NCI-H69 (cell line): Measurements from ENCODE around the gene PRKG1.
"Not testable (repeated sequence)": the region's sequence is repeated elsewhere in the genome, so short reads cannot be mapped to it uniquely, and the experiment has no call there.

Source experiments
- DNase-seq: peaks from one replicate; lab custom pipeline; 2025; lab: John Stamatoyannopoulos, UW

PRKG1 gene

GRCh38 chr10:51227897-51228713 lies 153.8 kb downstream of the PRKG1 start:
- no peak for DNase-seq

DNA sequence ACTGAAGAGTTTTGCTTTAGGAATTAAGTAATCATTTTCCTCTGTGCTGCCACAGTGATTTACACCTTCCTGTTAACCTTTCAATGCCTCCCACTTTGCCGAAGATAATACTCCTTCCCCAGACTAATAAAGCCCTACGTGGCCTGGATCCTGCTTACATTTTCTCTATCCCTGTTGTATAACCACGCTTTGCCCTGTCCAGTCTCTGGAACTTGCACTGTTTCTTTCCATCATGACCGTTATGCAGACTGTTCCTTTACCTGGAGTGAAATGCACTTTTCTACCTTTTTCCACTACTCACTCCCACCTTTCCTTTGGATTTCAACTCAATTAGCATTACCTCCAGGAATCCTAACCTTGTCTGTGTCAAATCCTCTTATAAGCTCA lies 154.4 kb downstream of the PRKG1 start:
- DNase-seq = no peak

- no peak for DNase-seq
Measured at GRCh38 chr10:51230887-51231585, 156.7 kb downstream of the PRKG1 start.

GRCh38 chr10:51231754-51232153 lies 157.5 kb downstream of the PRKG1 start:
- DNase-seq = no peak

GRCh38 chr10:51233337-51234100 lies 159.2 kb downstream of the PRKG1 start:
- no peak for DNase-seq

DNA sequence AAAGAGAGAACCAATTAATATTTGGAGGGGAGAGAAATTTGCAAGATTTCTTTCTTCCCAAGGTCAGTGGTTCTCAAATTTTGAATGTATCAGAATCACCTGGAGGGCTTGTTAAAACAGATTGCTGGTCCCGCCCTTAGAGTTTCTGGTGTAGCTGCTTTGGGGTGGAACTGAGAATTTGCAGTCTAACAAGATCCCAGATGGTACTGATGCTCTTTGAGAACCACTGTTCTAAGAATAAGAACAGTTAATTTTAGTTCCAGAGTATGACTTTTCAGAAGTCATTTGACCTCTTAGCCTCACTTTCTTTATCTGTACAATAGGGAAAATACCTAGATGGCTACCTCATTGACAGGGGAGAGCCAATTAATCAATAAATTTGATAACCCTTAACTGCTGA lies 161.6 kb downstream of the PRKG1 start:
- DNase-seq = no peak

GRCh38 chr10:51239006-51239405 lies 164.7 kb downstream of the PRKG1 start:
- DNase-seq = no peak

- DNase-seq = no peak
Measured at GRCh38 chr10:51241461-51241860, 167.2 kb downstream of the PRKG1 start.

DNA sequence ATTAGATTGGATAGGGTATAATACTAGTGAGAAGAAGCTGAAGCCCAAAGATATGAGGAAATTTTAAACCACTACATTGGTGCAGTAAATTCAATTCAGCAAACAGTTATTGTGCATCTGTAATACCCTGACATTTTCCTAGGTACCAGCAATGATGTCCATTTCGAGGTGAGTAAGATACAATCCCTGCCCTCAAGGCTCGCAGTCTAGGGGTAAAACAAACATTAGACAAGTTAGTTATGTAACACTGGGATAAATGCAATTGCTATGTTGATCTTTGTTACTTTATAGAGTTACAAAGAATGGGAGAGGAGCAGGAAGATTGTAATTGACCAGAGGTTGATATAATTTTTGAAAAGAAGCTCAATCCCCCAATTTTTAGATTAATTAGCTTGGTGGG lies 168.1 kb downstream of the PRKG1 start:
- no peak for DNase-seq

- DNase-seq = peak; percentile 57
Measured at GRCh38 chr10:51244309-51244708, 170.0 kb downstream of the PRKG1 start.

DNA sequence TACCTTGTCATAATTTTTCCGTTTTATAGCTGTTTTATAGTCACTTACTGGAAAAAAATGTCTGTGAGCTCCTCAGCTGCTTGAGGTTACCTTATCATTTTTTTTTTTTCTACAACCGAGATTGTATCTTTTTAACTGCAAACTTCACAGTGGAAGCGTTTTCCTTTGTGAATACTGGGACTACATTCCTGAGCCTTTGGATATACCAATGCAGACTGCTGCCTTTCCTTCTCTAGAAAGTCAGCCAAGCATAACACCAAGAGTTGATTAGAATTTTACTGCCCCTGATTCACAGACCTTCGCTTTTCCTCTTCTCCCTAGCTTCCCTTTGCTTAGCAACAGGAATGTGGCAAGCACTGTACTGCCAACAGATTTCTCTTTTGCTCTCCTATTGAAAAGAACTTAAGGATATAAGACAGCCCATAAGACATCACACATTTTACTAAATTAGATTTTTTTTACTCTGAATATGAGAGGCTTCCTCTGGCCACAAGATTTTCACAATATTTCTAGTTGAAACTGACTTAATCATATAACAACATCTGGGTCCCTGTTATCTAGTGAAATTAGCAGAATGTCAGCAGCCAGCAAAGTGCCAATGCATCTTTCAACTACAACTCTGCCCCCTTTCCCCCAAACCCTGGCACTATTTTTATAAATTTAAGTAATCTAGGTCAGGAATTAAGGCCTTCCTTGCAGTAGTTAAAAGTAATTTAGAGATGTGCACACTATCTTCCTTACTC lies 170.6 kb downstream of the PRKG1 start:
- peak; percentile 8 for DNase-seq

- peak; percentile 2 for DNase-seq
Measured at GRCh38 chr10:51246156-51246555, 171.9 kb downstream of the PRKG1 start.

DNA sequence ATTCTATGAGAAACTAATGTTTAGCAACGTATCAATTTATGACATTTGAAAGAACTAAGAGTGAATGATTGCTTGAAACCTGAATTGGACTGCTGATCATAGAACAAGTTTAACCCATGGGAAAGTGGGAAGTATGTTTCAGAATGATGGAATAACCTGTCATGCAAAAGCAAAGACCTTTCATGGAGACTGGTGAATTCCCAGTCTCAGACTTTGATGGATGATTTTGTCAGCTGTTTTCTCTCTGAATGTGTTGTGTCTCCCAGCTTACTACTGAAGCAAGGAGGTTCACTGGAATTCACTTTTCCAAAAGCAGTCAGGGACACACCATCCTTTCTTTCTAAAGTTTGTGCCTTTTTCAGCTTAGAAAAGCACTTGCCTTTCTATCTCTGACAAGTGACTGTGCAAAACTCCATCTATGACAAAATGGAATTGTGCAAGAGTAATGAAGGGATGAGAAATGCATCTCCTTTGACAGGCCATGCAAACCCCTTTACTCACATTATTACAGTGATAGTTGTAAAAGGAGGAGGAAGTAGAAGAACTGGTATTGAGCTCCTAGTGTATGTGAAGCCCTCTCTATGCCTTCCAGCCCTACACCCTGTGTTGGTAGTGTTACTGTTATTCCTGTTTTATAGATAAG lies 176.1 kb downstream of the PRKG1 start:
- no peak for DNase-seq

DNA sequence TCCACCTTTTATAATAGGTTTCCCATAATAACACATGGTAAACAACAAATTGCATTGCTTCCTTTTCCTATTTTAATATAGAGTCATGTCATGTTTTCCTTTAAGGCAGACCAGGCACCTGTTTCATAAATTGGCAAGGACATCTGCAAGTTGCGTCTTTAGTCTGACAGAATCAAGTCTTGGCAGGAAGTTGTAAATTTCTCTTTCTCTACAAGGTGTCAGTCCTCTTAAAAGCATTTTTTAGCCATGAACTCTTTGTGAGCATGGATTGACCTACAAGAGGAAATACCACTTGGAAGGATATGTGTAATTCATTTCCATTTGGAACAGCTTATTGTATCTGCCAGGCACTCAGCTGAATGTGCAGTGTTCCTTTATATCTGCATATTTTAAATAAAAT lies 176.8 kb downstream of the PRKG1 start:
- peak; percentile 2 for DNase-seq

DNA sequence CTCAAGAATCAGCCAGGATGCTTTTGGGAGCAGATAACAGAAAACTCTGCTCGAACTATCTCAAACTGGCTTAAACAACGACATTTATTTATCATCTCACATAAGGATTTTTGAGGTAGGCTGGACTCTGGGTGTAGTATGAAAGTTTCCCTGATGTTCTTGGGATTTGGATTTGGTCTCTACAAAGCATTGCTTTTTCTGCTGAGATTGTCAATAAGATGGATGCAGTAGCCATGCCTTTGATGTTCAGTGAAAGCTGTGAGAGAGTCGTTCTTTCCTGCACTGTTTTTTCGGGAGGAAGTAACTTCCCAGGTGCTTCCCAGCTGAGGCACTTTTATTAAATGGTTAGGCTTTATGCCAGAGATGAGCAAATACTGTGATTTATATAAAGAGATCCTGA lies 181.1 kb downstream of the PRKG1 start:
- no peak for DNase-seq

- no peak for DNase-seq
Measured at GRCh38 chr10:51257511-51258248, 183.4 kb downstream of the PRKG1 start.

DNA sequence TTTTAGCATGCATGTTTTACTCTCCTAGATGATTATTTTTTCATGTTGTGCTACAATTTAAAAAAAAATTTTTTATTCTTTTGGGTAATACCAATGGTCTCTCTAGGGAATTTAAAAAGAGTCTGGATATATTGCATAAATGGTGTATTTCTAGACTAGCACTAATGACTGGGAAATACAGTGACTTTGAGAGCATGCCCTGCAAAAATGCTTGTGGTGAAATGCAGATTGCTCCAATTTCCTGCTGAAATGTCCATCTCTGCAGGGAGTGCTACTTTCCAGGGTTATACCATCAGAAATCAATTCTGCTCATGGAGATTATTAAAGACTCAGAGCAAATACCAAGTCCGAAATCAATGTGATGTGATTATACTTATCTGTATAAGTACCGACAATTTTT lies 186.1 kb downstream of the PRKG1 start:
- no peak for DNase-seq

DNA sequence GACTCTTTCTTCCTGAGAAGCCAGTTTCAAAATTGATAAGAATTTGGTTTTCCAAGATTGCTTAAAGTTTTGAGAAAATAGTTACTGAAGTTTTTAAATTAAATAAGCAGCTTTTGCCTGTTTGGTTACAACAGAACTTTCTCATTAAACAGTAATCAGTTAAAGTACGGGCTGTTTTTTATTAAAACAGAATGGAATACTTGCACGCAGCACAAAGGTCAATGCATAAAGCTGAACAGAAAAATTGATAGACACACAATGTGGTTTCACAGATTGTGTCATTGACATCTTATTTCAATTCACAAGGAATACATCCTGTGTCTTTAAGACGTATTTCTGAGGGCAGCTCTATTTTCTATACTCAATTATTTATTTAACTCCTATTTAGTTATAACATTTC lies 192.2 kb downstream of the PRKG1 start:
- no peak for DNase-seq

DNA sequence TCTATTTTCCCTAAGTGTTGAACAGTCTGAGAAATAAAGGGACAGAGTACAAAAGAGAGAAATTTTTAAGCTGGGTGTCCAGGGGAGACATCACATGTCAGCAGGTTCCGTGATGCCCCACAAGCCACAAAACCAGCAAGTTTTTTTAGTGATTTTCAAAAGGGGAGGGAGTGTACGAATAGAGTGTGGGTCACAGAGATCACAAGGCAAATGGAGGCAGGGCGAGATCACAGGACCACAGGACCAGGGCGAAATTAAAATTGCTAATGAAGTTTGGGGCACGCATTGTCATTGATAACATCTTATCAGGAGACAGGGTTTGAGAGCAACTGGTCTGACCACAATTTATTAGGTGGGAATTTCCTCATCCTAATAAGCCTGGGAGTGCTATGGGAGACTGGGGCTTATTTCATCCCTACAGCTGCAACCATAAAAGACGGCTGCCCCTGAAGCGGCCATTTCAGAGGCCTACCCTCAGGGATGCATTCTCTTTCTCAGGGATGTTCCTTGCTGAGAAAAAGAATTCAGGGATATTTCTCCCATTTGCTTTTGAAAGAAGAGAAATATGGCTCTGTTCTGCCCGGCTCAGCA lies 193.8 kb downstream of the PRKG1 start:
- not testable (repeated sequence) for DNase-seq

- no peak for DNase-seq
Measured at GRCh38 chr10:51269821-51270220, 195.5 kb downstream of the PRKG1 start.
